Sciatic nerve (tissue), 2 donors: Measurements from ENCODE around the gene ARNT2. TPM values are rescaled to one million over a fixed set of nuclear protein-coding genes. Genes with fewer than 3 reads are reported as not detected.
A peak's percentile ranks its signal among the peaks of the same experiment; 100 is the strongest.

ENCODE experiments used
- ATAC-seq: fragments of 200-7000 bp; cut with Tn5 transposase; one replicate; pipeline ENCODE4 v1.9.1; 2020; ENCODE audit warnings: mild to moderate bottlenecking, moderate library complexity
- DNase-seq: peaks from one replicate; pipeline ENCODE4 v3.0.0-alpha.2; 2020; ENCODE audit warnings: low spot score
- intact Hi-C: fragments of 100-400 bp; cut with DNase I; formaldehyde crosslinking; loops from one replicate; pipeline ENCODE4 v1.14.2; 2022
- total RNA-seq: library from RNA; stranded (reverse); fragmentation: NEBNext Ultra II Directional; extraction: Animal tissue kit (Norgen Biotek cat#: 25700); gene quantifications from one replicate; pipeline ENCODE4 v1.2.1, GENCODE V29; 2021
- donor health status: DM: no; HTN: no; CAD: no.
- donor health status: DM: no; HTN: no; CAD: no.

The ARNT2 gene
- total RNA-seq, 1 donor from 2014 or later: 16.6 TPM

GRCh38 chr15:80527406-80527805, 123.2 kb downstream of the ARNT2 start:
- intact Hi-C loops: no loop called here
- ATAC-seq: no peak
- no peak for DNase-seq

DNA sequence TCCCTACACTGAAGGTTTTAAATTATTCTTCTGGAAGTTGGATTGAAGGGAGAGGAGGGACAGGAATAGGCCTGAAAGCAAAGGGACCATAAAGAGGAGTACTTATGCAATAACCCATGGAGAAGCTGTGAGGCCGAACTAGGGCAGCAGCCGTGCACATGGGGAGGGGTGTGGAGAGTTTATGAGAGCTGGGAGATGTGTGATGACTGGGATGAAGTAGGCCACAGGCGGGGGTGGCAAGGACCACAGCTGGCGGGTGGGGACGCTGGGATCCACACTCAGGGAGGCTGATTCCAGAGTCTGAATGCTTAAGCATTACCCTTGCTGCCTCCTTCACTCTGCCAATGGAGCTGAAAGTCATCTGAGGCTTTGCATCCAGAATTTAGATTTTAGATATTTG, 123.8 kb downstream of the ARNT2 start:
- intact Hi-C loops: no loop called here
- no peak for ATAC-seq
- DNase-seq: no peak

GRCh38 chr15:80530737-80531365, 126.7 kb downstream of the ARNT2 start:
- DNase-seq (no peak), ATAC-seq (peak; percentile 63)
- intact Hi-C loops: no loop called here

GRCh38 chr15:80531388-80531787, 127.2 kb downstream of the ARNT2 start:
- DNase-seq: no peak
- ATAC-seq: peak; percentile 61
- intact Hi-C loops: no loop called here

DNA sequence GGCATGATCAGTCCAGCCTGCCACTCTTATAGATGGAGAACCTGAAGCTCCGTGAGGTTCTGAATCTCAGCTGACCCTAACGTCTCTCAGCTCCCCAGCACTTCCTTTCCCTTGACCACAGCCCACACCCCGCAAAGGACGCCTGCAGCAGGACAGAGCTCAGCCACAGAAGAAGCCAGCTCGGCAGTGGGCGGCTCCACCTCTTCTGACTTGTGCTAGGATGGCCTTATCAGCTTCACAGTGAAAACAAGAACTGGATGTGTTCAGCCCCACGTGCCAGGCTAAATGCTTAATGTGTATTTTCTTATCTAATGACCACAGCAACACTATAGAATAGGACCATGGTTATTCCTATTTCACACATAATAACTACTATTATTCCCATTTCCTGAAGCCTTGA, 127.6 kb downstream of the ARNT2 start:
- DNase-seq: no peak
- intact Hi-C loops: no loop called here
- ATAC-seq: peak; percentile 61

GRCh38 chr15:80533790-80534333, 129.7 kb downstream of the ARNT2 start:
- intact Hi-C loops: no loop called here
- no peak for DNase-seq
- ATAC-seq: no peak

- intact Hi-C loops: loop anchor here (5.0 kb wide), 1 partner anchor 1974 kb away; no protein-coding TSS in a partner anchor
- DNase-seq (no peak), ATAC-seq (peak; percentile 61)
Measured at GRCh38 chr15:80536231-80536630, 132.0 kb downstream of the ARNT2 start.

GRCh38 chr15:80536716-80537115, 132.5 kb downstream of the ARNT2 start:
- no peak for DNase-seq
- intact Hi-C loops: loop anchor here (5.0 kb wide), 1 partner anchor 1974 kb away; no protein-coding TSS in a partner anchor
- no peak for ATAC-seq

DNA sequence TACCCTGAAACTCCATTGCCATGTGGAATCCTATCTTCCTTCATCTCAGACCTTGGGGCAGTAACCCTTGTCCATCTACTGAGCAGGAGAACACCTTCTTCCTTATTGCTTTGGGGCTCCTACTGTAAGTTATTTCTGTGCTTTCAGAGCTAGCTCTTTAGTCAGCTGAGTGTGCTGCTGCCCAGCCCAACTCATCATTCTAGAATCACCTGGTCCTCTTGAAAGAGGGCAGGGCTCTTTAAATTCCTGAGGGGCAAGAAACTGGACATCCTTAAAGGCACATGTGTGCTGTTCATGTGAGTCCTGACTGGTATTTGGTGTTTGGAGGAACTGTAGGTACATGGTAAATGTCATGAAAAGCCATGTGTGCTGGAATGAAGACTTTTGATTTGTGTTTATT, 140.9 kb downstream of the ARNT2 start:
- DNase-seq (no peak), ATAC-seq (no peak)
- intact Hi-C loops: no loop called here

DNA sequence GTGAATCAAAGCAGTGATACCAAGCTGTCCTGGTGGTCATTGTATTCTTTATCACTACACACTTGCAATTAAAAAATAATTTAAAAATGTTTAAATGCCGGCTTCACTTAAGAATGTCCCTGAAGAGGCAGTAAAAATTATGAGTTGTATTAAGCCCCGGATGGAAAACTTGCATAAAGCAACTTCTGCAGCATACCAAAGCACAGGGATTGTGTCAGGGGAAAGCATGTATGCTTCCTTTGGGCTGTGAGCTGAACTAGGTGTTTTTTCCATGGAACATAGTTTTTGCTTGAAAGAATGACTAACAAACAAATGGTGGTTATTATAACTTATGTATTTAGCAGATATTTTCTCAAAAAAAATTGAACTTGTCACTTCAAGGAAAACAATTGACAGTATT, 143.1 kb downstream of the ARNT2 start:
- ATAC-seq: no peak
- DNase-seq: no peak
- intact Hi-C loops: no loop called here

GRCh38 chr15:80549191-80549590, 145.0 kb downstream of the ARNT2 start:
- intact Hi-C loops: no loop called here
- ATAC-seq: no peak
- DNase-seq: no peak

GRCh38 chr15:80549654-80550053, 145.5 kb downstream of the ARNT2 start:
- intact Hi-C loops: no loop called here
- ATAC-seq (no peak), DNase-seq (no peak)

DNA sequence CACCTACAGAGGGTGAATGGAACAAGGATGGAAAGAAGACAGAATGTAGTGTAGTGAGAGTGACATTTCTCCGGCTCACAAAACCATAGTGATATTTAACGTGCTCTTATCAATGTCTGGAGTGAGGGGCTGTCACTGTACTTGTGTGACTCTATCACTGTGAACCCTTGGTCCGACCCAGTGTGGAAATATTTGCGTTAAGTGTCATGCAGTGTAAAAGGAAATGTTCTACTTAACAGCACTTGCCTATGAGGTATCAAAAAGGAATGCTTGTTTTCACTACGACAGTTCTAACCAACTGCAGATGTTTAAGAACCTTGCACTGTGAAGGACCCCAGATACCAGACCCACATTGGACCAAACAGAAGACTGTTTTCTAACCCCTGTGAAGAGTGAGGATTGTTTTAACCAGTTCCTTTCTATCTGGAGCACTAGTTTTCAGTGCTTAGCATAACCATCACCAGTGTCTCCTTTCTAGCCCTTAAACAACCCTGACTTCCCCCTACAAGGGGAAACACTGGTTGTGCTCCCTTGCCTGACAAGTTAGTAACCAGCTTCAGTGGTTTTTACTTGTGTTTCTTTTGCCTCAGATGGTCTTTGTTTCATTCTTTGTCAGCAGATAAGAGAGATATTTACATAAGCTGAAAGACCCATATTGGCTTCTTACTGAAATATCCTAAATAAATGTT, 146.2 kb downstream of the ARNT2 start:
- ATAC-seq: no peak
- no peak for DNase-seq
- intact Hi-C loops: no loop called here

DNA sequence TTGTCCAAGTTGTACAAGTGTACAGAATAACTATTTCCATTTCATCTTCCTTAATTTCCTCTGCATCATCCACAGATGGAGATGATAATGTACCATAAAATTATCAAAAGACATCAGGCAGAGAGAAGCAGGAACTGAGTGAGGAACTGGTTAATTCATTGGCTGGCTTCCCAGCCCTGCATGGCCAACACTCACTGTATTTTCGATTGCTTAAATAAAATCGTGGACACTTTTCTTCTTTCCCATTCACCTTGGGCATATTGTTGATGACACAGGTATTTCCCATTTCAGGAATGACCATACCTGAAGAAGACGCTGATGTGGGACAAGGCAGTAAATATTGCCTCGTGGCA, 146.7 kb downstream of the ARNT2 start:
- intact Hi-C loops: no loop called here
- no peak for DNase-seq
- ATAC-seq: no peak

- no peak for DNase-seq
- intact Hi-C loops: no loop called here
- no peak for ATAC-seq
Measured at GRCh38 chr15:80551348-80551747, 147.2 kb downstream of the ARNT2 start.

- ATAC-seq (no peak), DNase-seq (no peak)
- intact Hi-C loops: no loop called here
Measured at GRCh38 chr15:80554560-80554959, 150.4 kb downstream of the ARNT2 start.

- ATAC-seq (no peak), DNase-seq (no peak)
- intact Hi-C loops: no loop called here
Measured at GRCh38 chr15:80556694-80557367, 152.6 kb downstream of the ARNT2 start.

DNA sequence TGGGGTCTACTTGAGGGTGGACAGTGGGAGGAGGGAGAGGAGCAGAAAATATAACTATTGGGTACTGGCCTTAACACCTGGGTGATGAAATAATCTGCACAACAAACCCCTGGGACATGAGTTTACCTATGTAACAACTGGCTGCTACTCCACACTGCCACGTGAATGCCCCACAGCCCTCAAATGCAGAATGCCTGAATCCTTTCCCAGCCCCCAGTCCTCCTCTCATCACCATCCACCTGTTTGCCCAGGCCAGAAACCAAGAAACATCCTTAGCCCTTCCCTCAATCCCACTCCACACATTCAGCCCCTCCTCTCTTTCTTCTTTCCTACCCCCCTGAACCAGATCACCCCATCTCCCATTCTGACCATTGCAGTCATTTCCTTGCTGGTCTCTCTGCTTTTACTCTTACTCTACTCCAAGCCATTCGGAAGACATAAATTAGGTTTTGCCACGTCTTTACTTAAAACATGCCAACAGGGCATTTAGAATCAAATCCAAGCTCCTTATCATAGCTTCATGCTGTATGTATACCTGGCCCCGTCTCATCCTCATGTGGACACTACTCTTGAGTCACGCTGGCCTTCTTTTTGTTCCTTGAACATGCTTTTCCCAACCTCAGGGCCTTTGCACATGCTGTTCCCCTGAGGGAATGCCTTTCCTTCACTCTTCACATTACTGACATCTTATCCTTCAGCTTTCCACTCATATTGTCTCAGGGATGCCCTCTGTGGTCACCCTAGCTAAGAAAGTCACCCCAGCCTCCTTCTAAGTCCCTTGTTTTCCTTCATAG, 153.5 kb downstream of the ARNT2 start:
- no peak for DNase-seq

GRCh38 chr15:80558631-80559319, 154.6 kb downstream of the ARNT2 start:
- DNase-seq: no peak
- intact Hi-C loops: no loop called here
- ATAC-seq: no peak

More for the DNA sequence above, 153.5 kb downstream of the ARNT2 start:
- intact Hi-C loops: no loop called here
- ATAC-seq: no peak
